H1 (cell line): ENCODE data around the gene TAF3. TPM values are rescaled to one million over a fixed set of nuclear protein-coding genes. Genes with fewer than 3 reads are reported as not detected.

ENCODE experiments used
- CTCF ChIA-PET: fragments of 300-600 bp; sonication (Branson Sonifier 250); formaldehyde crosslinking; loops from one replicate; lab custom pipeline; 2021; ENCODE audit not compliant: partially characterized antibody; lab: Charles Lee
- POLR2A ChIA-PET: fragments of 300-600 bp; sonication (Branson Sonifier 250); formaldehyde crosslinking; loops from one replicate; lab custom pipeline; 2021; ENCODE audit warnings: inconsistent platforms; ENCODE audit not compliant: partially characterized antibody; lab: Charles Lee
- DNase-seq, 2 experiments: peaks; one replicate each; pipeline versions ENCODE4 v3.0.0 to v3.0.0-alpha.2; 2010 to 2022; ENCODE audit warnings: low spot score in 2 of 2, low read depth in 1 of 2, mixed read lengths in 1 of 2
- FAIRE-seq: peaks from 2 replicates; lab custom pipeline; 2011; peaks lifted over from hg19 to GRCh38; lab: Jason Lieb, UNC
- H2AFZ ChIP-seq: 2 replicates; pipeline ENCODE4 v1.8.1; 2012; ENCODE audit warnings: low read length, inconsistent platforms
- H2AK5ac ChIP-seq: 2 replicates; pipeline ENCODE4 v1.6.1; 2013; ENCODE audit warnings: low read depth, low read length
- H2BK120ac ChIP-seq: replicated peaks from 2 replicates; pipeline ENCODE3; 2013; ENCODE audit warnings: low read depth, low read length, inconsistent platforms
- H2BK12ac ChIP-seq: 2 replicates; pipeline ENCODE4 v1.6.1; 2013; ENCODE audit warnings: low read depth, low read length
- H2BK15ac ChIP-seq: 2 replicates; pipeline ENCODE4 v1.6.1; 2013; ENCODE audit warnings: low read length
- H2BK20ac ChIP-seq: 2 replicates; pipeline ENCODE4 v1.6.1; 2013; ENCODE audit warnings: low read length
- H2BK5ac ChIP-seq: 2 replicates; pipeline ENCODE4 v1.6.1; 2013; ENCODE audit warnings: low read depth, low read length
- H3K14ac ChIP-seq: 2 replicates; pipeline ENCODE4 v1.6.1; 2013; ENCODE audit warnings: inconsistent platforms; ENCODE audit not compliant: insufficient read length
- H3K18ac ChIP-seq: 2 replicates; pipeline ENCODE4 v1.6.1; 2013; ENCODE audit warnings: low read length; ENCODE audit errors: extremely low read depth
- H3K23ac ChIP-seq: 2 replicates; pipeline ENCODE4 v1.6.1; 2013; ENCODE audit warnings: inconsistent platforms; ENCODE audit not compliant: insufficient read length
- H3K23me2 ChIP-seq: 2 replicates; pipeline ENCODE4 v1.6.1; 2013; ENCODE audit warnings: low read depth, low read length
- H3K27ac ChIP-seq: 2 replicates; pipeline ENCODE4 v1.6.1; 2011; ENCODE audit warnings: low read depth, low read length, inconsistent platforms
- H3K27me3 ChIP-seq, 4 experiments: replicated peaks in 1 of 4; 1 replicate in 1 of 4; 2 replicates in 3 of 4; pipeline versions ENCODE4 v1.6.1 to v1.8.1; 2011 to 2013; ENCODE audit warnings: low read length in 3 of 4, mild to moderate bottlenecking in 3 of 4, inconsistent platforms in 2 of 4, mixed read lengths in 2 of 4, moderate library complexity in 1 of 4; ENCODE audit not compliant: control insufficient read depth in 3 of 4, insufficient read depth in 3 of 4; ENCODE audit errors: extremely low read depth in 1 of 4
- H3K36me3 ChIP-seq, 4 experiments: 2 replicates each; pipeline versions ENCODE4 v1.6.1 to v1.8.1; 2011 to 2013; ENCODE audit warnings: mild to moderate bottlenecking in 4 of 4, low read length in 3 of 4, moderate library complexity in 2 of 4, control low read depth in 1 of 4, inconsistent platforms in 1 of 4; ENCODE audit not compliant: insufficient read depth in 4 of 4, control insufficient read depth in 2 of 4
- H3K4ac ChIP-seq: replicated peaks from 2 replicates; pipeline ENCODE3; 2013; ENCODE audit warnings: low read length, low read depth, mixed read lengths, inconsistent platforms; ENCODE audit not compliant: insufficient read length
- H3K4me1 ChIP-seq, 4 experiments: replicated peaks in 1 of 4; 1 replicate in 1 of 4; 2 replicates in 3 of 4; pipeline versions ENCODE4 v1.6.1 to v1.8.1; 2011 to 2013; ENCODE audit warnings: low read length in 3 of 4, inconsistent platforms in 2 of 4, mixed read lengths in 1 of 4; ENCODE audit not compliant: insufficient read depth in 4 of 4, control insufficient read depth in 3 of 4
- H3K4me2 ChIP-seq, 2 experiments: 2 replicates each; pipeline versions ENCODE4 v1.6.1 to v1.8.1; 2011 to 2013; ENCODE audit warnings: low read depth in 2 of 2, low read length in 2 of 2, control low read depth in 1 of 2, inconsistent platforms in 1 of 2, mild to moderate bottlenecking in 1 of 2; ENCODE audit not compliant: insufficient read depth in 1 of 2
- H3K4me3 ChIP-seq, 4 experiments: fragments of 200-600, 300-600 bp in 1 of 4; sonication (generic), shearing (Covaris generic), sonication (Bioruptor Twin) in 1 of 4; 2 replicates each; pipeline versions ENCODE4 v1.5.1 to v1.8.1; 2011 to 2016; ENCODE audit warnings: low read length in 4 of 4, low read depth in 3 of 4, control low read depth in 2 of 4, inconsistent platforms in 2 of 4, mild to moderate bottlenecking in 2 of 4, mixed read lengths in 1 of 4, moderate library complexity in 1 of 4; ENCODE audit not compliant: insufficient read depth in 2 of 4; ENCODE audit errors: extremely low read depth in 1 of 4
- H3K56ac ChIP-seq: replicated peaks from 2 replicates; pipeline ENCODE3; 2013; ENCODE audit warnings: low read depth, mild to moderate bottlenecking, mixed read lengths, low read length, inconsistent platforms; ENCODE audit not compliant: insufficient read length
- H3K79me1 ChIP-seq: 2 replicates; pipeline ENCODE4 v1.6.1; 2013; ENCODE audit warnings: low read depth, low read length, control low read depth
- H3K79me2 ChIP-seq, 2 experiments: 2 replicates each; pipeline versions ENCODE4 v1.6.1 to v1.8.1; 2012 to 2013; ENCODE audit warnings: low read length in 2 of 2, mild to moderate bottlenecking in 2 of 2, inconsistent platforms in 1 of 2; ENCODE audit not compliant: insufficient read depth in 2 of 2, control insufficient read depth in 1 of 2
- H3K9ac ChIP-seq, 4 experiments: replicated peaks in 1 of 4; 1 replicate in 1 of 4; 2 replicates in 3 of 4; pipeline versions ENCODE4 v1.6.1 to v1.8.1; 2011 to 2013; ENCODE audit warnings: low read depth in 3 of 4, low read length in 3 of 4, control low read depth in 2 of 4, mild to moderate bottlenecking in 2 of 4, moderate library complexity in 2 of 4, inconsistent platforms in 1 of 4; ENCODE audit errors: extremely low read depth in 1 of 4
- H3K9me3 ChIP-seq, 2 experiments: 2 replicates each; pipeline versions ENCODE4 v1.6.1 to v1.8.1; 2012 to 2013; ENCODE audit warnings: mild to moderate bottlenecking in 2 of 2, moderate library complexity in 2 of 2, control low read depth in 1 of 2, inconsistent platforms in 1 of 2, low read depth in 1 of 2, low read length in 1 of 2, mixed read lengths in 1 of 2; ENCODE audit not compliant: insufficient read depth in 2 of 2
- H4K20me1 ChIP-seq, 2 experiments: replicated peaks in 1 of 2; 2 replicates each; pipeline versions ENCODE3 to v1.8.1; 2011 to 2013; ENCODE audit warnings: inconsistent platforms in 2 of 2, low read length in 2 of 2, mild to moderate bottlenecking in 1 of 2; ENCODE audit not compliant: insufficient read depth in 2 of 2, control insufficient read depth in 1 of 2
- H4K5ac ChIP-seq: 2 replicates; pipeline ENCODE4 v1.6.1; 2013; ENCODE audit warnings: low read length, low read depth, mixed read lengths, inconsistent platforms; ENCODE audit not compliant: insufficient read length
- H4K8ac ChIP-seq: 2 replicates; pipeline ENCODE4 v1.8.0; 2013; ENCODE audit warnings: mild to moderate bottlenecking, moderate library complexity, low read length, inconsistent platforms; ENCODE audit not compliant: insufficient read depth; ENCODE audit errors: extremely low read depth
- H4K91ac ChIP-seq: replicated peaks from 2 replicates; pipeline ENCODE3; 2013; ENCODE audit warnings: low read length, mixed read lengths, inconsistent platforms; ENCODE audit not compliant: insufficient read length
- BCL11A ChIP-seq, 2 experiments: IDR thresholded peaks; one replicate each; pipeline ENCODE4 v1.6.1; 2011; ENCODE audit warnings: low read depth in 2 of 2, low read length in 2 of 2, mild to moderate bottlenecking in 2 of 2
- GTF2F1 ChIP-seq: IDR thresholded peaks from 2 replicates; pipeline ENCODE4 v1.6.1; 2012; ENCODE audit warnings: low read depth, low read length, improper control_type of control experiment, borderline replicate concordance
- KDM4A ChIP-seq: IDR thresholded peaks from one replicate; pipeline ENCODE4 v1.7.1; 2012; ENCODE audit warnings: low read depth, mild to moderate bottlenecking, moderate library complexity, low read length, inconsistent platforms; ENCODE audit not compliant: severe bottlenecking
- MAX ChIP-seq: IDR thresholded peaks from 2 replicates; pipeline ENCODE4 v1.6.1; 2012; ENCODE audit warnings: inconsistent platforms
- NANOG ChIP-seq: IDR thresholded peaks from 2 replicates; pipeline ENCODE4 v1.6.1; 2011; ENCODE audit warnings: low read length, low read depth, mild to moderate bottlenecking, inconsistent platforms; ENCODE audit not compliant: insufficient read depth, poor library complexity, severe bottlenecking
- RAD21 ChIP-seq, 2 experiments: IDR thresholded peaks in 1 of 2; conservative IDR thresholded peaks in 1 of 2; 2 replicates each; pipeline ENCODE4 v1.6.1; 2011; ENCODE audit warnings: low read depth in 2 of 2, low read length in 2 of 2, improper control_type of control experiment in 1 of 2, inconsistent platforms in 1 of 2, mild to moderate bottlenecking in 1 of 2, moderate library complexity in 1 of 2
- TAF7 ChIP-seq: optimal IDR thresholded peaks from 2 replicates; pipeline ENCODE3; 2011; ENCODE audit warnings: low read depth, mild to moderate bottlenecking, inconsistent platforms, low read length, moderate library complexity, borderline replicate concordance
- WGBS, 2 experiments: shearing (Covaris generic) in 1 of 2; methylation state at CpG; one replicate each; pipeline versions ENCODE4 v1.1.6 to v1.1.7; 2013 to 2015; ENCODE audit warnings: low lambda C conversion rate in 2 of 2, mixed read lengths in 2 of 2, inconsistent platforms in 1 of 2, low coverage in 1 of 2, missing lambda C conversion rate in 1 of 2; ENCODE audit not compliant: insufficient replicate concordance in 2 of 2, insufficient coverage in 1 of 2, insufficient read length in 1 of 2; ENCODE audit errors: extremely low coverage in 1 of 2, missing lambda C conversion rate in 1 of 2; 5-methylcytosine and 5-hydroxymethylcytosine counted together
- polyA plus RNA-seq, 7 experiments: library from polyadenylated mRNA; depleted of rRNA in 3 of 7; stranded (reverse) in 5 of 7; unstranded in 2 of 7; fragments of >200 nt in 5 of 7; fragments of 200-250 nt in 2 of 7; gene quantifications; 1 replicate in 5 of 7; 2 replicates in 1 of 7; 4 replicates in 1 of 7; pipeline versions ENCODE4 v1.2.1 to v1.2.3, GENCODE V29; 2011 to 2013; ENCODE audit warnings: missing spikeins in 2 of 7, mixed read lengths in 2 of 7
- total RNA-seq: library from RNA; stranded (reverse); fragmentation: NEBNext Ultra II Directional; extraction: Animal tissue kit (Norgen Biotek cat#: 25700); gene quantifications from 2 replicates; pipeline ENCODE4 v1.2.1, GENCODE V29; 2021

The TAF3 gene
- total and polyA plus RNA-seq, 2 of the 8 experiments (the other 6 are each of a cell fraction or from before 2014, with no cell fraction given), result 1.5 to 11.2 TPM

GRCh38 chr10:7836571-7836970, 18.3 kb downstream of the TAF3 start:
- no peak overlapping the region for H4K91ac ChIP-seq
- H3K14ac ChIP-seq, result no peak overlapping the region
- H2BK5ac ChIP-seq, result no peak overlapping the region
- no peaks in the 10 kb centered on the region for H3K9me3 ChIP-seq
- H2BK120ac ChIP-seq, result no peak overlapping the region
- POLR2A ChIA-PET, result no interaction called here
- CTCF ChIA-PET, result interaction anchor here (1.3 kb wide), 1 partner anchor 9 kb away, joined by 3 read pairs; no protein-coding TSS in a partner anchor
- H3K4me3 ChIP-seq, result no peak overlapping the region
- peaks cover 0 to 2% of the 10 kb centered on the region in 2 experiments for H4K20me1 ChIP-seq
- FAIRE-seq (no peak), DNase-seq (no peak)
- H3K18ac ChIP-seq, result no peak overlapping the region
- no peak overlapping the region for H3K4me2 ChIP-seq
- H3K4ac ChIP-seq, result no peak overlapping the region
- H2AFZ ChIP-seq, result no peak overlapping the region
- H3K23me2 ChIP-seq, result no peaks in the 10 kb centered on the region
- no peak overlapping the region for H2AK5ac ChIP-seq
- H3K23ac ChIP-seq, result no peak overlapping the region
- no peak overlapping the region for H3K27ac ChIP-seq
- H3K4me1 ChIP-seq, result no peaks in the 10 kb centered on the region
- 93% methylated on average over 2 of the region's 2 CpGs; no CpG with 5 or more reads in 1 of the 2 experiments for WGBS, 2 experiments
- H3K9ac ChIP-seq, result no peak overlapping the region
- no peaks in the 10 kb centered on the region for H3K27me3 ChIP-seq
- H3K36me3 ChIP-seq, result no peaks in the 10 kb centered on the region; a peak in 1 of 8 replicates
- H3K79me1 ChIP-seq, result peaks cover 5% of the 10 kb centered on the region; the same call in 1 of the 2 replicates
- no peak overlapping the region for H2BK15ac ChIP-seq
- no peak overlapping the region for H4K5ac ChIP-seq
- H2BK12ac ChIP-seq, result no peak overlapping the region
- H3K79me2 ChIP-seq, result peaks cover 0 to 2% of the 10 kb centered on the region in 2 experiments; a peak in 1 of 4 replicates
- H3K56ac ChIP-seq, result no peak overlapping the region
- no peak overlapping the region for H4K8ac ChIP-seq
- no peak overlapping the region for H2BK20ac ChIP-seq
- TF ChIP-seq RAD21 (IDR thresholded peaks at IDR 0.05 in 1 of 2, conservative IDR thresholded peaks at IDR 0.05 in 1 of 2; ENCODE audit: low read depth in 2 of 2, low read length in 2 of 2), result no peak
- no peak for TF ChIP-seq KDM4A
- no peak for TF ChIP-seq GTF2F1
- no peak for TF ChIP-seq BCL11A (IDR thresholded peaks at IDR 0.05; ENCODE audit: low read depth in 2 of 2, low read length in 2 of 2)
- TF ChIP-seq TAF7, result no peak
- TF ChIP-seq MAX, result no peak
- no peak for TF ChIP-seq NANOG
